Kidney (tissue), 14 donors: Measurements from ENCODE around the gene TYW5. TPM values are rescaled to one million over a fixed set of nuclear protein-coding genes. Genes with fewer than 3 reads are reported as not detected.

ENCODE experiments used
- DNase-seq, 5 donors: peaks; one replicate each; pipeline ENCODE4 v3.0.0-alpha.2; 2013 to 2020
- FAIRE-seq: peaks from 2 replicates; lab custom pipeline; 2012; peaks lifted over from hg19 to GRCh38; lab: Jason Lieb, UNC
- H3K27ac ChIP-seq, 2 donors: one replicate each; pipeline ENCODE4 v1.7.0; 2013; ENCODE audit warnings: low read depth in 2 of 2, low read length in 2 of 2, inconsistent platforms in 1 of 2
- H3K27me3 ChIP-seq: one replicate; pipeline ENCODE4 v1.7.1; 2013; ENCODE audit warnings: low read length, inconsistent platforms; ENCODE audit not compliant: control insufficient read depth, insufficient read depth
- H3K36me3 ChIP-seq, 3 donors: one replicate each; pipeline versions ENCODE4 v1.7.0 to v1.7.1; 2013; ENCODE audit warnings: low read length in 3 of 3, control low read depth in 1 of 3, inconsistent platforms in 1 of 3; ENCODE audit not compliant: insufficient read depth in 3 of 3, control insufficient read depth in 2 of 3
- H3K4me1 ChIP-seq, 3 donors: one replicate each; pipeline versions ENCODE4 v1.7.0 to v1.7.1; 2013; ENCODE audit warnings: low read length in 3 of 3, inconsistent platforms in 1 of 3, low read depth in 1 of 3; ENCODE audit not compliant: control insufficient read depth in 2 of 3, insufficient read depth in 2 of 3
- H3K4me3 ChIP-seq, 3 donors: one replicate each; pipeline versions ENCODE4 v1.7.0 to v1.8.1; 2013; ENCODE audit warnings: low read length in 3 of 3, control low read depth in 1 of 3, inconsistent platforms in 1 of 3
- H3K9ac ChIP-seq, 3 donors: one replicate each; pipeline versions ENCODE4 v1.7.0 to v1.7.1; 2013; ENCODE audit warnings: low read length in 3 of 3, control low read depth in 1 of 3, inconsistent platforms in 1 of 3
- H3K9me3 ChIP-seq, 3 donors: one replicate each; pipeline versions ENCODE4 v1.7.0 to v1.7.1; 2013; ENCODE audit warnings: low read length in 3 of 3, control low read depth in 1 of 3, inconsistent platforms in 1 of 3; ENCODE audit not compliant: control insufficient read depth in 2 of 3, insufficient read depth in 1 of 3
- intact Hi-C: fragments of 100-400 bp; cut with DNase I; formaldehyde crosslinking; loops from one replicate; pipeline ENCODE4 v1.11.1; 2022
- polyA plus RNA-seq: library from polyadenylated mRNA; stranded (reverse); fragments of 350-450 nt; fragmentation: Illumina TruSeq; extraction: RNeasy Lipid Tissue Mini Kit (QIAGEN cat#74804); gene quantifications from one replicate; pipeline ENCODE4 v1.2.3, GENCODE V29; 2014; ENCODE audit warnings: low read depth, low replicate concordance; ENCODE audit not compliant: insufficient read depth
- total RNA-seq: library from RNA; stranded (reverse); fragmentation: NEBNext Ultra II Directional; extraction: Animal tissue kit (Norgen Biotek cat#: 25700); gene quantifications from one replicate; pipeline ENCODE4 v1.2.1, GENCODE V29; 2021
- TF ChIP-seq, protein P1 (sequence below): IDR thresholded peaks from 3 replicates; pipeline ENCODE4 v1.5.1; 2012; ENCODE audit warnings: mild to moderate bottlenecking, moderate library complexity, borderline replicate concordance; ENCODE audit not compliant: insufficient read depth; ENCODE audit errors: extremely low read depth
- donor health status: control.
- donor health status: control.
- donor health status: control.
- donor health status: control.
- donor health status: control.
- donor health status: DM: yes; HTN: yes; CAD: no.
- donor health status: Normal renal cell carcinoma (clear cell type).

TYW5 gene
- total and polyA plus RNA-seq, 2 donors from 2014 or later = 6.8 to 8.0 TPM

GRCh38 chr2:199966405-199966804, 11.1 kb upstream of the TYW5 start:
- DNase-seq = no peak
- intact Hi-C loops = no loop called here
- Histone ChIP-seq H3K36me3 (peaks cover 0 to 18% (median 10%) of the 10 kb centered on the region in 3 donors), H3K27ac (no peak overlapping the region), H3K27me3 (no peaks in the 10 kb centered on the region), H3K9me3 (no peaks in the 10 kb centered on the region), H3K9ac (no peak overlapping the region), H3K4me1 (no peaks in the 10 kb centered on the region), H3K4me3 (no peak overlapping the region)
- TF ChIP-seq, protein P1, sequence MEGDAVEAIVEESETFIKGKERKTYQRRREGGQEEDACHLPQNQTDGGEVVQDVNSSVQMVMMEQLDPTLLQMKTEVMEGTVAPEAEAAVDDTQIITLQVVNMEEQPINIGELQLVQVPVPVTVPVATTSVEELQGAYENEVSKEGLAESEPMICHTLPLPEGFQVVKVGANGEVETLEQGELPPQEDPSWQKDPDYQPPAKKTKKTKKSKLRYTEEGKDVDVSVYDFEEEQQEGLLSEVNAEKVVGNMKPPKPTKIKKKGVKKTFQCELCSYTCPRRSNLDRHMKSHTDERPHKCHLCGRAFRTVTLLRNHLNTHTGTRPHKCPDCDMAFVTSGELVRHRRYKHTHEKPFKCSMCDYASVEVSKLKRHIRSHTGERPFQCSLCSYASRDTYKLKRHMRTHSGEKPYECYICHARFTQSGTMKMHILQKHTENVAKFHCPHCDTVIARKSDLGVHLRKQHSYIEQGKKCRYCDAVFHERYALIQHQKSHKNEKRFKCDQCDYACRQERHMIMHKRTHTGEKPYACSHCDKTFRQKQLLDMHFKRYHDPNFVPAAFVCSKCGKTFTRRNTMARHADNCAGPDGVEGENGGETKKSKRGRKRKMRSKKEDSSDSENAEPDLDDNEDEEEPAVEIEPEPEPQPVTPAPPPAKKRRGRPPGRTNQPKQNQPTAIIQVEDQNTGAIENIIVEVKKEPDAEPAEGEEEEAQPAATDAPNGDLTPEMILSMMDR = no peak
- no peak for FAIRE-seq

- Histone ChIP-seq H3K4me3 (no peak overlapping the region), H3K9ac (no peak overlapping the region), H3K36me3 (peaks cover 0 to 36% (median 17%) of the 10 kb centered on the region in 3 donors), H3K27me3 (no peaks in the 10 kb centered on the region), H3K9me3 (no peaks in the 10 kb centered on the region), H3K27ac (no peak overlapping the region), H3K4me1 (no peaks in the 10 kb centered on the region)
- FAIRE-seq (no peak), DNase-seq (no peak)
- intact Hi-C loops = no loop called here
- TF ChIP-seq, protein P1 = no peak
Measured at GRCh38 chr2:199962203-199962602, 6.9 kb upstream of the TYW5 start.

- Histone ChIP-seq H3K4me1 (peaks cover 0 to 9% (median 0%) of the 10 kb centered on the region in 3 donors), H3K27me3 (no peaks in the 10 kb centered on the region), H3K4me3 (no peak overlapping the region), H3K36me3 (peaks cover 0 to 27% (median 17%) of the 10 kb centered on the region in 3 donors), H3K9ac (no peak overlapping the region), H3K27ac (no peak overlapping the region), H3K9me3 (no peaks in the 10 kb centered on the region)
- FAIRE-seq (no peak), DNase-seq (no peak)
- TF ChIP-seq, protein P1 = no peak
- intact Hi-C loops = no loop called here
Measured at GRCh38 chr2:199958014-199958413, 2.7 kb upstream of the TYW5 start.

GRCh38 chr2:199956062-199956380, 730 bp upstream of the TYW5 start:
- H3K9me3 ChIP-seq = no peaks in the 10 kb centered on the region
- peak overlapping the region in 1 of 2 donors; percentile 93 for H3K27ac ChIP-seq
- H3K4me1 ChIP-seq = peaks cover 0 to 9% (median 0%) of the 10 kb centered on the region in 3 donors
- H3K36me3 ChIP-seq = peaks cover 0 to 18% (median 4%) of the 10 kb centered on the region in 3 donors
- FAIRE-seq = no peak
- H3K27me3 ChIP-seq = no peaks in the 10 kb centered on the region
- H3K4me3 ChIP-seq = peak overlapping the region; percentile 94 to 100 (median 94)
- peak in 1 of 5 donors; percentile 30 for DNase-seq
- TF ChIP-seq, protein P1 = no peak
- peak overlapping the region; percentile 88 to 97 (median 90) for H3K9ac ChIP-seq
- intact Hi-C loops = no loop called here
